ENCODE results near the gene PPM1J. TPM values are rescaled to one million over a fixed set of nuclear protein-coding genes. Genes with fewer than 3 reads are reported as not detected.

PPM1J gene
- total RNA-seq, 4 donors from 2014 or later, result 1.7 to 4.8 (median 3.0) TPM

GRCh38 chr1:112687361-112687760, 27.8 kb downstream of the PPM1J start:
- peaks cover 11 to 27% of the 10 kb centered on the region in 2 donors for H3K36me3 ChIP-seq
- TF ChIP-seq POLR2A (IDR thresholded peaks at IDR 0.05), result no peak
- no peak for TF ChIP-seq CTCF (IDR thresholded peaks at IDR 0.05)
- H3K4me3 ChIP-seq (replicated peaks in 1 of 3), result no peak overlapping the region
- no peaks in the 10 kb centered on the region for H3K4me1 ChIP-seq
- DNase-seq, result no peak
- WGBS, 2 donors, result 88 to 93% methylated on average over 4 of the region's 4 CpGs
- intact Hi-C loops (cut with DNase I), result no loop called here
- H3K27me3 ChIP-seq, result no peaks in the 10 kb centered on the region
- H3K9me3 ChIP-seq, result no peaks in the 10 kb centered on the region
- H3K27ac ChIP-seq, result no peak overlapping the region

- TF ChIP-seq CTCF (IDR thresholded peaks at IDR 0.05) (no peak), POLR2A (IDR thresholded peaks at IDR 0.05) (no peak)
- Histone ChIP-seq H3K27me3 (no peaks in the 10 kb centered on the region), H3K4me1 (no peaks in the 10 kb centered on the region), H3K36me3 (peaks cover 6 to 23% of the 10 kb centered on the region in 2 donors), H3K4me3 (replicated peaks in 1 of 3) (no peak overlapping the region), H3K27ac (no peak overlapping the region), H3K9me3 (no peaks in the 10 kb centered on the region)
- 94 to 95% methylated on average over 4 of the region's 4 CpGs for WGBS, 2 donors
- intact Hi-C loops (cut with DNase I), result no loop called here
- DNase-seq, result no peak
Observed at GRCh38 chr1:112686835-112687234, 28.3 kb downstream of the PPM1J start.

GRCh38 chr1:112686417-112686816, 28.7 kb downstream of the PPM1J start:
- Histone ChIP-seq H3K27ac (no peak overlapping the region), H3K4me1 (no peaks in the 10 kb centered on the region), H3K27me3 (no peaks in the 10 kb centered on the region), H3K4me3 (replicated peaks in 1 of 3) (no peak overlapping the region), H3K9me3 (no peaks in the 10 kb centered on the region), H3K36me3 (peaks cover 2 to 18% of the 10 kb centered on the region in 2 donors)
- no peak for TF ChIP-seq CTCF (IDR thresholded peaks at IDR 0.05)
- TF ChIP-seq POLR2A (IDR thresholded peaks at IDR 0.05), result no peak
- WGBS, 2 donors, result 71 to 74% methylated on average over 3 of the region's 3 CpGs
- no peak for DNase-seq
- intact Hi-C loops (cut with DNase I), result no loop called here

- no peaks in the 10 kb centered on the region for H3K9me3 ChIP-seq
- H3K27me3 ChIP-seq, result no peaks in the 10 kb centered on the region
- intact Hi-C loops (cut with DNase I), result no loop called here
- no peak for DNase-seq
- H3K27ac ChIP-seq, result no peak overlapping the region
- peaks cover 2 to 13% of the 10 kb centered on the region in 2 donors for H3K36me3 ChIP-seq
- 55 to 81% methylated on average over 5 of the region's 5 CpGs for WGBS, 2 donors
- TF ChIP-seq CTCF (IDR thresholded peaks at IDR 0.05), result no peak
- no peak for TF ChIP-seq POLR2A (IDR thresholded peaks at IDR 0.05)
- H3K4me1 ChIP-seq, result no peaks in the 10 kb centered on the region
- no peak overlapping the region for H3K4me3 ChIP-seq (replicated peaks in 1 of 3)
Observed at GRCh38 chr1:112685913-112686312, 29.2 kb downstream of the PPM1J start.

GRCh38 chr1:112678605-112679004, 36.5 kb downstream of the PPM1J start:
- intact Hi-C loops (cut with DNase I), result no loop called here

More at GRCh38 chr1:112678605-112679004, 36.5 kb downstream of the PPM1J start:
- TF ChIP-seq POLR2A (IDR thresholded peaks at IDR 0.05) (no peak), CTCF (IDR thresholded peaks at IDR 0.05) (no peak)
- no peak overlapping the region for H3K4me3 ChIP-seq (replicated peaks in 1 of 3)
- WGBS, 2 donors, result 87 to 91% methylated on average over 3 of the region's 3 CpGs
- peaks cover 3 to 9% of the 10 kb centered on the region in 2 donors for H3K4me1 ChIP-seq
- H3K27me3 ChIP-seq, result no peaks in the 10 kb centered on the region
- no peaks in the 10 kb centered on the region for H3K9me3 ChIP-seq
- no peaks in the 10 kb centered on the region for H3K36me3 ChIP-seq
- DNase-seq, result no peak
- no peak overlapping the region for H3K27ac ChIP-seq

Data from thyroid gland (tissue), 4 donors.